ENCODE results near the gene BACE1-AS. TPM values are rescaled to one million over a fixed set of nuclear protein-coding genes. Genes with fewer than 3 reads are reported as not detected.
"Not testable (repeated sequence)": the region's sequence is repeated elsewhere in the genome, so short reads cannot be mapped to it uniquely, and the experiment has no call there.

Gene BACE1-AS
- total and polyA plus RNA-seq, 9 donors, result 5.1 to 20.3 (median 13.9) TPM

- Histone ChIP-seq H3K27ac (no peak overlapping the region), H3K9me3 (no peaks in the 10 kb centered on the region), H3K4me1 (ENCODE audit: insufficient read depth) (no peaks in the 10 kb centered on the region), H3K36me3 (no peaks in the 10 kb centered on the region), H3K4me3 (no peak overlapping the region), H3K27me3 (no peaks in the 10 kb centered on the region)
- 77 to 85% (median 85%) methylated on average over 3 of the region's 3 CpGs for WGBS, 3 donors
- intact Hi-C loops (cut with DNase I), result no loop called here
- no peak for DNase-seq
- no peak for TF ChIP-seq EP300 (IDR thresholded peaks at IDR 0.05)
- TF ChIP-seq POLR2A (IDR thresholded peaks at IDR 0.05), result no peak
- TF ChIP-seq, protein P1, sequence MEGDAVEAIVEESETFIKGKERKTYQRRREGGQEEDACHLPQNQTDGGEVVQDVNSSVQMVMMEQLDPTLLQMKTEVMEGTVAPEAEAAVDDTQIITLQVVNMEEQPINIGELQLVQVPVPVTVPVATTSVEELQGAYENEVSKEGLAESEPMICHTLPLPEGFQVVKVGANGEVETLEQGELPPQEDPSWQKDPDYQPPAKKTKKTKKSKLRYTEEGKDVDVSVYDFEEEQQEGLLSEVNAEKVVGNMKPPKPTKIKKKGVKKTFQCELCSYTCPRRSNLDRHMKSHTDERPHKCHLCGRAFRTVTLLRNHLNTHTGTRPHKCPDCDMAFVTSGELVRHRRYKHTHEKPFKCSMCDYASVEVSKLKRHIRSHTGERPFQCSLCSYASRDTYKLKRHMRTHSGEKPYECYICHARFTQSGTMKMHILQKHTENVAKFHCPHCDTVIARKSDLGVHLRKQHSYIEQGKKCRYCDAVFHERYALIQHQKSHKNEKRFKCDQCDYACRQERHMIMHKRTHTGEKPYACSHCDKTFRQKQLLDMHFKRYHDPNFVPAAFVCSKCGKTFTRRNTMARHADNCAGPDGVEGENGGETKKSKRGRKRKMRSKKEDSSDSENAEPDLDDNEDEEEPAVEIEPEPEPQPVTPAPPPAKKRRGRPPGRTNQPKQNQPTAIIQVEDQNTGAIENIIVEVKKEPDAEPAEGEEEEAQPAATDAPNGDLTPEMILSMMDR (IDR thresholded peaks at IDR 0.05), result no peak
These were observed 35.2 kb upstream of the BACE1-AS start for GRCh38 chr11:117255966-117256365.

DNA sequence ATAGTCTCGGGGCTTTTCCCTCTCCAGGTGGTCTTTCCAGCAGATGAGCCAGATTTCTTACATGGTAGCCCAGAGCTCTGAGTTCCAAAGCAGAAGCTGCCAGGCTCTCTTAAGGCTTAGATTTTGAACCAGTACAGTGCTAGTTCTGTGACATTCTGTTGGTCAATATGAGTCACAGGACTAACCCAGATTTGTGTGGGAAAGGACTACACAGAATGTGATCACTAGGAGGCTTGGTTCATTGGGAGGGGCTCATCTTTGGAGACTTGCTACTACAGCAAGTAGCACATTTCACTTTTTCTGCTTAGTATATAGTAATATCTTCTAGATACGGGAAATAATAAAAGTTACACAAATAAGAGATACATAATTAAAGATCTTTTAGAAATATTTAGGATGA is 34.6 kb upstream of the BACE1-AS start:
- Histone ChIP-seq H3K4me3 (no peak overlapping the region), H3K4me1 (ENCODE audit: insufficient read depth) (no peaks in the 10 kb centered on the region), H3K36me3 (no peaks in the 10 kb centered on the region), H3K27ac (no peak overlapping the region), H3K27me3 (no peaks in the 10 kb centered on the region), H3K9me3 (no peaks in the 10 kb centered on the region)
- TF ChIP-seq POLR2A (IDR thresholded peaks at IDR 0.05) (no peak), EP300 (IDR thresholded peaks at IDR 0.05) (no peak)
- TF ChIP-seq, protein P1 (IDR thresholded peaks at IDR 0.05), result no peak
- intact Hi-C loops (cut with DNase I), result no loop called here
- WGBS, 3 donors, result 50 to 71% (median 69%) methylated on average over 2 of the region's 2 CpGs
- no peak for DNase-seq

- DNase-seq, result no peak
- intact Hi-C loops (cut with DNase I), result no loop called here
- Histone ChIP-seq H3K36me3 (no peaks in the 10 kb centered on the region), H3K4me1 (ENCODE audit: insufficient read depth) (no peaks in the 10 kb centered on the region), H3K27ac (no peak overlapping the region), H3K27me3 (no peaks in the 10 kb centered on the region), H3K4me3 (no peak overlapping the region), H3K9me3 (no peaks in the 10 kb centered on the region)
- whole genome bisulfite sequencing, 3 donors, result 88 to 94% (median 90%) methylated on average over 2 of the region's 2 CpGs
- TF ChIP-seq, protein P1 (IDR thresholded peaks at IDR 0.05), result no peak
- no peak for TF ChIP-seq POLR2A (IDR thresholded peaks at IDR 0.05)
- TF ChIP-seq EP300 (IDR thresholded peaks at IDR 0.05), result no peak
These were observed 32.6 kb upstream of the BACE1-AS start for GRCh38 chr11:117258576-117258975.

DNA sequence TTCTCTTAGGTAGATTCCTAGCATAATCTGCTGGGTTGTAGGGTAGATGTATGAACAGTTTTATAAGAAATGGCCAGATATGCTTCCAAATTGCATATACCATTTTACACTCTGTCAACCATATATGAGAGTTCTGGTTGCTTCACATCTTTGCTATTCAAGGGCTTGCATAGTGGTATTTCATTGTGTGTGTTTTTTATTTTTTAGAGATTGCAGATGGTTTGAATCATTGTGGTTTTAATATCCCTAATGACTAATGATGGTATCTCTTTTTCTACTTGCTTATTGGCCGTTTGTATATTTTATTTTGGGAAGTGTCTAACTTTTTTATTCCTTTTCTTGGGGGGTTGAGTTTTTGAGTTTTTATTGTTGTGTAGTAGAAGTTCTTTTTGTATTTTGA is 31.7 kb upstream of the BACE1-AS start:
- no peak overlapping the region for H3K27ac ChIP-seq
- no peaks in the 10 kb centered on the region for H3K27me3 ChIP-seq
- WGBS, 3 donors, result 22 to 36% (median 28%) methylated on average over 1 of the region's 1 CpG
- TF ChIP-seq, protein P1 (IDR thresholded peaks at IDR 0.05), result no peak
- no peak for TF ChIP-seq POLR2A (IDR thresholded peaks at IDR 0.05)
- TF ChIP-seq EP300 (IDR thresholded peaks at IDR 0.05), result no peak
- H3K4me1 ChIP-seq (ENCODE audit: insufficient read depth), result no peaks in the 10 kb centered on the region
- no peaks in the 10 kb centered on the region for H3K9me3 ChIP-seq
- no peak for DNase-seq
- intact Hi-C loops (cut with DNase I), result no loop called here
- no peak overlapping the region for H3K4me3 ChIP-seq
- no peaks in the 10 kb centered on the region for H3K36me3 ChIP-seq

- H3K4me3 ChIP-seq; intact Hi-C loops (cut with DNase I); DNase-seq; H3K4me1 ChIP-seq (ENCODE audit: insufficient read depth); H3K27me3 ChIP-seq; H3K9me3 ChIP-seq; H3K27ac ChIP-seq; H3K36me3 ChIP-seq: not testable (repeated sequence)
- 93 to 94% (median 93%) methylated on average over 7 of the region's 7 CpGs for WGBS, 3 donors
These were observed 26.4 kb upstream of the BACE1-AS start for GRCh38 chr11:117264624-117265323.

Data from ovary (tissue), 9 donors.